ENCODE results near the gene KIF16B.

Gene KIF16B

GRCh38 chr20:16554766-16555543 lies 18.3 kb downstream of the KIF16B start:
- peaks cover 47% of the 10 kb centered on the region for H3K79me2 ChIP-seq
- H3K9me3 ChIP-seq (ENCODE audit: control insufficient read depth, low read length): no peaks in the 10 kb centered on the region
- H3K27ac ChIP-seq: peak overlapping the region; percentile 98
- no peak overlapping the region for H3K9ac ChIP-seq
- H3K4me3 ChIP-seq (ENCODE audit: low read depth, low read length): no peak overlapping the region
- no peaks in the 10 kb centered on the region for H3K36me3 ChIP-seq (ENCODE audit: control insufficient read depth, insufficient read depth, low read length)
- H3K4me2 ChIP-seq (ENCODE audit: low read length): peak overlapping the region; percentile 47
- no peak overlapping the region for H2AFZ ChIP-seq
- no peaks in the 10 kb centered on the region for H3K27me3 ChIP-seq (ENCODE audit: control insufficient read depth, insufficient read depth, low read length)
- TF ChIP-seq, protein P1, sequence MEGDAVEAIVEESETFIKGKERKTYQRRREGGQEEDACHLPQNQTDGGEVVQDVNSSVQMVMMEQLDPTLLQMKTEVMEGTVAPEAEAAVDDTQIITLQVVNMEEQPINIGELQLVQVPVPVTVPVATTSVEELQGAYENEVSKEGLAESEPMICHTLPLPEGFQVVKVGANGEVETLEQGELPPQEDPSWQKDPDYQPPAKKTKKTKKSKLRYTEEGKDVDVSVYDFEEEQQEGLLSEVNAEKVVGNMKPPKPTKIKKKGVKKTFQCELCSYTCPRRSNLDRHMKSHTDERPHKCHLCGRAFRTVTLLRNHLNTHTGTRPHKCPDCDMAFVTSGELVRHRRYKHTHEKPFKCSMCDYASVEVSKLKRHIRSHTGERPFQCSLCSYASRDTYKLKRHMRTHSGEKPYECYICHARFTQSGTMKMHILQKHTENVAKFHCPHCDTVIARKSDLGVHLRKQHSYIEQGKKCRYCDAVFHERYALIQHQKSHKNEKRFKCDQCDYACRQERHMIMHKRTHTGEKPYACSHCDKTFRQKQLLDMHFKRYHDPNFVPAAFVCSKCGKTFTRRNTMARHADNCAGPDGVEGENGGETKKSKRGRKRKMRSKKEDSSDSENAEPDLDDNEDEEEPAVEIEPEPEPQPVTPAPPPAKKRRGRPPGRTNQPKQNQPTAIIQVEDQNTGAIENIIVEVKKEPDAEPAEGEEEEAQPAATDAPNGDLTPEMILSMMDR (IDR thresholded peaks at IDR 0.05): no peak
- peaks cover 62% of the 10 kb centered on the region for H3K4me1 ChIP-seq

DNA sequence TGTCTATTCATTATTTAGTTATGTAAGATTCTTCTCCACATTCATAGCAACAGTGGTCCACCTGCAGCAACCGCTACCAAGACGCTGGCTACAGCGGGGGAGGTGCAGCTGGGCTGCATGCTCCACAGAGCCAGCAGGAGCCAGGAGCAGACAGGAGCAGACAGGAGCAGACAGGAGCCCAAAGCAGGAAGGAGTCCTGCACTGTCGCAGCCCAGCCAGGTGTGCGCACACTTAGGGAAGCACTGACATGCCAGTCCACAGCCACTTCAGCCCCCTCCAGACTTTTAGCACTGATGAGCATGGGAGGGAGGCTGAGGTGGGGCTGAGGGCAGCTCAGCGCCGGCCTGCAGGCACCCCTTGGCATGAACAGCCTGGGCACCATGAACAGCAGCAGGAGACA lies 19.6 kb downstream of the KIF16B start:
- H3K4me2 ChIP-seq (ENCODE audit: low read length): peak overlapping the region; percentile 47
- H3K27me3 ChIP-seq (ENCODE audit: control insufficient read depth, insufficient read depth, low read length): no peaks in the 10 kb centered on the region
- H2AFZ ChIP-seq: no peak overlapping the region
- H3K9ac ChIP-seq: no peak overlapping the region
- TF ChIP-seq, protein P1 (IDR thresholded peaks at IDR 0.05): no peak
- H3K27ac ChIP-seq: peak overlapping the region; percentile 98
- peaks cover 40% of the 10 kb centered on the region for H3K79me2 ChIP-seq
- peaks cover 57% of the 10 kb centered on the region for H3K4me1 ChIP-seq
- H3K4me3 ChIP-seq (ENCODE audit: low read depth, low read length): no peak overlapping the region
- no peaks in the 10 kb centered on the region for H3K9me3 ChIP-seq (ENCODE audit: control insufficient read depth, low read length)
- H3K36me3 ChIP-seq (ENCODE audit: control insufficient read depth, insufficient read depth, low read length): no peaks in the 10 kb centered on the region

DNA sequence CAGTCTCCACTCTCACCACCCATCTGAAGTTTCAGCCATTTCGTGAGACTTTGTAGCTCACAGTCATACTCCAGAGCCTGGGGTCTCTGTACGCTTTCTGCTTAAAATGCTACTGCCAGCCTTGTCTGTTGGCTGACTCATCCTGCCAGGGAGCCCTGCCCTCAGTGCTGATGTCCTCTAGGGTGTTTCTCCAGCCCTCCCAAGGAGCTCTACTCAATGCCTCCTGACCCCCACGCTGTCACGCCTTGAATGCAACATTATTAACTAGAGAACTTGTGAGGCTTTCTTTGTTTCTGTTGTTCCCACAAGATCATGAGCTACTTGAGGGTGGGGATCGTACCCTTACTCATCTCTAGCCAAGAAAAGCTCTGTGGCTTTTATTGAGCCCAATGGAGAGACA lies 20.1 kb downstream of the KIF16B start:
- no peak overlapping the region for H3K9ac ChIP-seq
- H3K4me3 ChIP-seq (ENCODE audit: low read depth, low read length): no peak overlapping the region
- TF ChIP-seq, protein P1 (IDR thresholded peaks at IDR 0.05): no peak
- peak overlapping the region; percentile 98 for H3K27ac ChIP-seq
- H3K79me2 ChIP-seq: peaks cover 41% of the 10 kb centered on the region
- no peaks in the 10 kb centered on the region for H3K9me3 ChIP-seq (ENCODE audit: control insufficient read depth, low read length)
- peak overlapping the region; percentile 47 for H3K4me2 ChIP-seq (ENCODE audit: low read length)
- no peaks in the 10 kb centered on the region for H3K36me3 ChIP-seq (ENCODE audit: control insufficient read depth, insufficient read depth, low read length)
- no peaks in the 10 kb centered on the region for H3K27me3 ChIP-seq (ENCODE audit: control insufficient read depth, insufficient read depth, low read length)
- H3K4me1 ChIP-seq: peaks cover 63% of the 10 kb centered on the region
- no peak overlapping the region for H2AFZ ChIP-seq

DNA sequence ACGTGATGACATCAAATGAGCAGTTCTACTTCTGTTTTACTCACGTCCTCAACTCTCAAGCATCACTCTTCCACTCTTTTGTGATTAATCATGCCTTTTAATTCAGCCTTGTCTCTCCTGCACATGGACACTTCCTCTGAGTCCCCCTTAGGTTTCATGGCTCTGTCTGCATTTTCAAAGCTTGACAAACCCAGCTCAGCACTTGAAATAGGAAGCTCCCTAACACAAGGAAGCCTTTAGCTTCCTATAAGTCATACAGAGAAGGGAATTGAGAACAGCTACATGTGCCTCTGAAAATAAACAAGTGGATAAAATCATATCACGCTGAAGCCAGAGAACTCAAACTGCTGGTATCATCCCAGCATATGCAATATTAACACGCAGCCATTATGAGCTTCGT lies 21.2 kb downstream of the KIF16B start:
- H3K36me3 ChIP-seq (ENCODE audit: control insufficient read depth, insufficient read depth, low read length): no peaks in the 10 kb centered on the region
- H3K4me2 ChIP-seq (ENCODE audit: low read length): peak overlapping the region; percentile 48
- peaks cover 37% of the 10 kb centered on the region for H3K79me2 ChIP-seq
- TF ChIP-seq, protein P1 (IDR thresholded peaks at IDR 0.05): no peak
- peak overlapping the region; percentile 40 for H3K4me3 ChIP-seq (ENCODE audit: low read depth, low read length)
- H3K27ac ChIP-seq: peak overlapping the region; percentile 98
- H3K27me3 ChIP-seq (ENCODE audit: control insufficient read depth, insufficient read depth, low read length): no peaks in the 10 kb centered on the region
- H2AFZ ChIP-seq: no peak overlapping the region
- H3K4me1 ChIP-seq: peaks cover 73% of the 10 kb centered on the region
- H3K9ac ChIP-seq: no peak overlapping the region
- no peaks in the 10 kb centered on the region for H3K9me3 ChIP-seq (ENCODE audit: control insufficient read depth, low read length)

- peaks cover 39% of the 10 kb centered on the region for H3K79me2 ChIP-seq
- H3K27ac ChIP-seq: peak overlapping the region; percentile 98
- H3K9me3 ChIP-seq (ENCODE audit: control insufficient read depth, low read length): no peaks in the 10 kb centered on the region
- H3K36me3 ChIP-seq (ENCODE audit: control insufficient read depth, insufficient read depth, low read length): no peaks in the 10 kb centered on the region
- no peak overlapping the region for H3K9ac ChIP-seq
- peak overlapping the region; percentile 48 for H3K4me2 ChIP-seq (ENCODE audit: low read length)
- H3K4me1 ChIP-seq: peaks cover 74% of the 10 kb centered on the region
- H2AFZ ChIP-seq: peak overlapping the region; percentile 30
- TF ChIP-seq, protein P1 (IDR thresholded peaks at IDR 0.05): no peak
- H3K27me3 ChIP-seq (ENCODE audit: control insufficient read depth, insufficient read depth, low read length): no peaks in the 10 kb centered on the region
- peak overlapping the region; percentile 40 for H3K4me3 ChIP-seq (ENCODE audit: low read depth, low read length)
Measured at GRCh38 chr20:16551607-16552006, 21.6 kb downstream of the KIF16B start.

All from parathyroid adenoma (tissue), 2 donors.